ENCODE results near the gene PITPNC1. TPM values are rescaled to one million over a fixed set of nuclear protein-coding genes. Genes with fewer than 3 reads are reported as not detected.

PITPNC1 gene
- total RNA-seq, 1 experiment from 2014 or later, result 22.3 TPM

GRCh38 chr17:67528751-67529436 is 151.8 kb downstream of the PITPNC1 start:
- peak; percentile 57 for DNase-seq (ENCODE audit: low read depth, low spot score)

GRCh38 chr17:67531291-67531690 is 154.2 kb downstream of the PITPNC1 start:
- in situ Hi-C loops (cut with HindIII; ENCODE audit: low pct_unique_long_range_greater_than_20kb, low sequenced_read_pairs), result no loop called here
- DNase-seq (ENCODE audit: low read depth, low spot score), result no peak

More at GRCh38 chr17:67528751-67529436, 151.8 kb downstream of the PITPNC1 start:
- in situ Hi-C loops (cut with HindIII; ENCODE audit: low pct_unique_long_range_greater_than_20kb, low sequenced_read_pairs), result no loop called here

- in situ Hi-C loops (cut with HindIII; ENCODE audit: low pct_unique_long_range_greater_than_20kb, low sequenced_read_pairs), result no loop called here
- DNase-seq (ENCODE audit: low read depth, low spot score), result no peak
Observed at GRCh38 chr17:67532326-67532871, 155.3 kb downstream of the PITPNC1 start.

GRCh38 chr17:67534941-67535340 is 157.9 kb downstream of the PITPNC1 start:
- peak; percentile 30 for DNase-seq (ENCODE audit: low read depth, low spot score)
- in situ Hi-C loops (cut with HindIII; ENCODE audit: low pct_unique_long_range_greater_than_20kb, low sequenced_read_pairs), result no loop called here

GRCh38 chr17:67542219-67543114 is 165.4 kb downstream of the PITPNC1 start:
- DNase-seq (ENCODE audit: low read depth, low spot score), result no peak
- in situ Hi-C loops (cut with HindIII; ENCODE audit: low pct_unique_long_range_greater_than_20kb, low sequenced_read_pairs), result no loop called here

- in situ Hi-C loops (cut with HindIII; ENCODE audit: low pct_unique_long_range_greater_than_20kb, low sequenced_read_pairs), result no loop called here
Observed at GRCh38 chr17:67544364-67544955, 167.4 kb downstream of the PITPNC1 start.

GRCh38 chr17:67546578-67547527 is 169.8 kb downstream of the PITPNC1 start:
- DNase-seq (ENCODE audit: low read depth, low spot score), result peak; percentile 52
- in situ Hi-C loops (cut with HindIII; ENCODE audit: low pct_unique_long_range_greater_than_20kb, low sequenced_read_pairs), result no loop called here

More at GRCh38 chr17:67544364-67544955, 167.4 kb downstream of the PITPNC1 start:
- DNase-seq (ENCODE audit: low read depth, low spot score), result no peak

GRCh38 chr17:67548693-67549092 is 171.6 kb downstream of the PITPNC1 start:
- in situ Hi-C loops (cut with HindIII; ENCODE audit: low pct_unique_long_range_greater_than_20kb, low sequenced_read_pairs), result no loop called here
- no peak for DNase-seq (ENCODE audit: low read depth, low spot score)

GRCh38 chr17:67549820-67550219 is 172.7 kb downstream of the PITPNC1 start:
- in situ Hi-C loops (cut with HindIII; ENCODE audit: low pct_unique_long_range_greater_than_20kb, low sequenced_read_pairs), result no loop called here

GRCh38 chr17:67554634-67555033 is 177.6 kb downstream of the PITPNC1 start:
- in situ Hi-C loops (cut with HindIII; ENCODE audit: low pct_unique_long_range_greater_than_20kb, low sequenced_read_pairs), result no loop called here
- DNase-seq (ENCODE audit: low read depth, low spot score), result no peak

More at GRCh38 chr17:67549820-67550219, 172.7 kb downstream of the PITPNC1 start:
- DNase-seq (ENCODE audit: low read depth, low spot score), result no peak

- in situ Hi-C loops (cut with HindIII; ENCODE audit: low pct_unique_long_range_greater_than_20kb, low sequenced_read_pairs), result no loop called here
- no peak for DNase-seq (ENCODE audit: low read depth, low spot score)
Observed at GRCh38 chr17:67555855-67556254, 178.8 kb downstream of the PITPNC1 start.

- in situ Hi-C loops (cut with HindIII; ENCODE audit: low pct_unique_long_range_greater_than_20kb, low sequenced_read_pairs), result no loop called here
Observed at GRCh38 chr17:67557052-67557845, 180.2 kb downstream of the PITPNC1 start.

GRCh38 chr17:67557921-67558320 is 180.8 kb downstream of the PITPNC1 start:
- peak; percentile 89 for DNase-seq (ENCODE audit: low read depth, low spot score)
- in situ Hi-C loops (cut with HindIII; ENCODE audit: low pct_unique_long_range_greater_than_20kb, low sequenced_read_pairs), result no loop called here

More at GRCh38 chr17:67557052-67557845, 180.2 kb downstream of the PITPNC1 start:
- DNase-seq (ENCODE audit: low read depth, low spot score), result no peak

- peak; percentile 37 for DNase-seq (ENCODE audit: low read depth, low spot score)
- in situ Hi-C loops (cut with HindIII; ENCODE audit: low pct_unique_long_range_greater_than_20kb, low sequenced_read_pairs), result no loop called here
Observed at GRCh38 chr17:67558740-67559380, 181.8 kb downstream of the PITPNC1 start.

- in situ Hi-C loops (cut with HindIII; ENCODE audit: low pct_unique_long_range_greater_than_20kb, low sequenced_read_pairs), result no loop called here
- peak; percentile 82 for DNase-seq (ENCODE audit: low read depth, low spot score)
Observed at GRCh38 chr17:67559381-67559966, 182.4 kb downstream of the PITPNC1 start.
